BLaER1 (cell line): ENCODE results near the gene PLPP1.

Source experiments
- H3K27ac ChIP-seq: shearing (Covaris generic); formaldehyde crosslinking; 2 replicates; pipeline ENCODE4 v1.8.1; 2022
- H3K27me3 ChIP-seq: shearing (Covaris generic); formaldehyde crosslinking; 2 replicates; pipeline ENCODE4 v1.8.1; 2022
- H3K36me3 ChIP-seq: shearing (Covaris generic); formaldehyde crosslinking; 2 replicates; pipeline ENCODE4 v1.8.1; 2022
- H3K4me1 ChIP-seq: shearing (Covaris generic); formaldehyde crosslinking; 2 replicates; pipeline ENCODE4 v1.8.1; 2022
- H3K4me2 ChIP-seq: shearing (Covaris generic); formaldehyde crosslinking; 2 replicates; pipeline ENCODE4 v1.8.1; 2022
- H3K4me3 ChIP-seq: shearing (Covaris generic); formaldehyde crosslinking; 2 replicates; pipeline ENCODE4 v1.8.1; 2022
- H3K9ac ChIP-seq: shearing (Covaris generic); formaldehyde crosslinking; 2 replicates; pipeline ENCODE4 v1.8.1; 2022
- H3K9me3 ChIP-seq: shearing (Covaris generic); formaldehyde crosslinking; 2 replicates; pipeline ENCODE4 v1.8.1; 2022
- H4K20me1 ChIP-seq: shearing (Covaris generic); formaldehyde crosslinking; 2 replicates; pipeline ENCODE4 v1.8.1; 2022
- Cebpa-rat ChIP-seq: shearing (Covaris generic); IDR thresholded peaks from 2 replicates; pipeline ENCODE4 v1.8.1; 2022

Gene PLPP1

GRCh38 chr5:55406292-55406691 lies 128.5 kb downstream of the PLPP1 start:
- no peak for TF ChIP-seq Cebpa-rat
- Histone ChIP-seq H3K4me2 (no peak overlapping the region), H4K20me1 (peaks cover 5% of the 10 kb centered on the region; the same call in 1 of the 2 replicates), H3K27ac (no peak overlapping the region), H3K4me3 (no peak overlapping the region), H3K9me3 (no peaks in the 10 kb centered on the region), H3K4me1 (0 out of 2 replicates have a peak, but pooled peaks cover under 1% of the 10 kb centered on the region), H3K36me3 (peaks cover 78% of the 10 kb centered on the region), H3K9ac (no peak overlapping the region), H3K27me3 (no peaks in the 10 kb centered on the region)

GRCh38 chr5:55402199-55402598 lies 132.6 kb downstream of the PLPP1 start:
- Histone ChIP-seq H3K9me3 (no peaks in the 10 kb centered on the region), H3K4me3 (no peak overlapping the region), H3K4me1 (no peaks in the 10 kb centered on the region), H4K20me1 (peaks cover 5% of the 10 kb centered on the region; the same call in 1 of the 2 replicates), H3K4me2 (no peak overlapping the region), H3K27ac (no peak overlapping the region), H3K27me3 (no peaks in the 10 kb centered on the region), H3K9ac (no peak overlapping the region), H3K36me3 (peaks cover 93% of the 10 kb centered on the region)
- TF ChIP-seq Cebpa-rat = no peak

DNA sequence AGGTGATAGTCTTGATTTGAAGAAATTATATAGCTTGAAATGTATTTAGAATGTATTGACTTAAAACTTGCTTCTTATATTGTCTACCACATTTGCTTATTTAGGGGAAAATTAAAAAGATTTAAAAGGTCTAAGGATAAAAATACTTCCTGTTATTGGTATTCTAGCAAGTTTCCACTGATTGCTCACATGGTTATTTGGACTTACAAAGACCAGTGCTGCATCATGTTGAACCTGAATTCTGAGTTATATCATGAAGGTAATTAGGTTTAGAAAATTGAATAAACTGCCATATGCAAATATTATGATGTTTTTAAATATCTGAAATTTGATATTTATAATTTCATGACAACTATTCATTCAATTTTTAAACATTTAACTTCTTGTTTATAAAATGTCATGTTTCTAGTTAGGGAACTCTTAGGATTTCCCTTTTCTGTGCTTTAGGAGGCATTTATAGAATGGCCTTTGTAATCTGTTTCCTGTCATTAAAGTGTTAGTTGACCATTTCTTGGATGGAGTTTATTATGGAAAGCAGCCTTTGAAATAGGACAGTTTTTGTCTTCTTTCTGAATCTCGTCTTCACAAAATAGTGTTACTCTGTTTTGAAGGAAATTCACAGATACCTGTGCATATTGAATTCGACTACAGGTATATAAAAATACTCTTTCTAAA lies 141.1 kb downstream of the PLPP1 start:
- Histone ChIP-seq H3K27ac (no peak overlapping the region), H3K36me3 (peaks cover 82% of the 10 kb centered on the region)

GRCh38 chr5:55392669-55393068 lies 142.1 kb downstream of the PLPP1 start:
- no peaks in the 10 kb centered on the region for H4K20me1 ChIP-seq
- H3K4me2 ChIP-seq = no peak overlapping the region
- peaks cover 28% of the 10 kb centered on the region for H3K9me3 ChIP-seq
- H3K4me1 ChIP-seq = no peaks in the 10 kb centered on the region
- TF ChIP-seq Cebpa-rat = no peak
- no peak overlapping the region for H3K9ac ChIP-seq
- H3K4me3 ChIP-seq = no peak overlapping the region
- H3K27me3 ChIP-seq = no peaks in the 10 kb centered on the region
- H3K27ac ChIP-seq = no peak overlapping the region
- H3K36me3 ChIP-seq = peaks cover 85% of the 10 kb centered on the region

More for the DNA sequence above, 141.1 kb downstream of the PLPP1 start:
- Histone ChIP-seq H3K9ac (no peak overlapping the region), H4K20me1 (no peaks in the 10 kb centered on the region), H3K4me1 (no peaks in the 10 kb centered on the region), H3K27me3 (no peaks in the 10 kb centered on the region), H3K4me3 (no peak overlapping the region), H3K4me2 (no peak overlapping the region), H3K9me3 (peaks cover 28% of the 10 kb centered on the region)
- no peak for TF ChIP-seq Cebpa-rat

DNA sequence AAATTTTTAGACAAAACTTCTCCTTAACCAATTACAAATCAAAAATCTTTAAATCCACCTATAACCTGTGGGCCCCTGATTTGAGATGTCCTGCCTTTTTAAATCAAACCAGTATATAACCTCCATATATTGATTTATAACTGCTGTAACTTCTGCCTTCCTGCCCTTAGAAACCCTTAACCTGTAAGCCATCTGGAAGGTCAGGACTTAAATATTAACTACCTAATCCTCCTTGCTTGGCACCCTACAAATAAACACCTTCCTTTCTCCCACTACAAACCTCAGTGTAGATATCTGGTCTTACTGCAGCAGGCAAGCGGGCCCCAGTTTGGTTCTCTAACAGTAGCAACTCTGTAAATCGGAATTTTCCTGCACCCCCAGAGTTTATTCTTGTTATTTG lies 143.1 kb downstream of the PLPP1 start:
- H3K27me3 ChIP-seq = no peaks in the 10 kb centered on the region
- no peaks in the 10 kb centered on the region for H3K4me1 ChIP-seq
- peaks cover 76% of the 10 kb centered on the region for H3K36me3 ChIP-seq
- H3K4me3 ChIP-seq = no peak overlapping the region
- no peak overlapping the region for H3K4me2 ChIP-seq
- H3K9me3 ChIP-seq = peaks cover 28% of the 10 kb centered on the region
- H3K9ac ChIP-seq = no peak overlapping the region
- no peak overlapping the region for H3K27ac ChIP-seq
- H4K20me1 ChIP-seq = no peaks in the 10 kb centered on the region
- no peak for TF ChIP-seq Cebpa-rat

GRCh38 chr5:55387865-55388264 lies 146.9 kb downstream of the PLPP1 start:
- H3K4me1 ChIP-seq = no peaks in the 10 kb centered on the region
- H3K4me2 ChIP-seq = no peak overlapping the region
- no peaks in the 10 kb centered on the region for H4K20me1 ChIP-seq
- H3K27me3 ChIP-seq = no peaks in the 10 kb centered on the region
- H3K4me3 ChIP-seq = no peak overlapping the region
- H3K9me3 ChIP-seq = peaks cover 38% of the 10 kb centered on the region
- H3K27ac ChIP-seq = no peak overlapping the region
- no peak for TF ChIP-seq Cebpa-rat
- peaks cover 78% of the 10 kb centered on the region for H3K36me3 ChIP-seq
- no peak overlapping the region for H3K9ac ChIP-seq

DNA sequence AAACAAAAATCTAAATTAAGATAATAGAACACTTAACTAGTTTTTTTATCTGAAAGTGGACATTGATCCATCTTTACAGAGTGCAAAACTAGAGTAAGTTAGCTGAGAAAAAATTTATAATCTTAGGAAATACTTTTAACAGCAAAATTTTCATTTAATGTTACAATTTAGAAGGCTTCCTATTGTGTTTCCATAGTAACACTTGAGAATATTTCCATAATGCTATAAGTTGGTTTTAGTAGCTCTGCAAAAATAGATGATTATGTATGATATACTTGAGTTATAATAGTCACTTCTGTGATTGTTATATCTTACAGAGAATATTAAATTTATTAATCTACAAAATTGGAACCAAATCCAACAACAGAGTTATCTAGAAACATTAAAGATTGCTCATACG lies 148.4 kb downstream of the PLPP1 start:
- TF ChIP-seq Cebpa-rat = no peak
- H3K27me3 ChIP-seq = no peaks in the 10 kb centered on the region
- no peaks in the 10 kb centered on the region for H4K20me1 ChIP-seq
- peaks cover 28% of the 10 kb centered on the region for H3K9me3 ChIP-seq
- peaks cover 70% of the 10 kb centered on the region for H3K36me3 ChIP-seq
- no peak overlapping the region for H3K4me2 ChIP-seq
- no peak overlapping the region for H3K27ac ChIP-seq
- H3K4me1 ChIP-seq = no peaks in the 10 kb centered on the region
- no peak overlapping the region for H3K9ac ChIP-seq
- no peak overlapping the region for H3K4me3 ChIP-seq

GRCh38 chr5:55385846-55386245 lies 148.9 kb downstream of the PLPP1 start:
- TF ChIP-seq Cebpa-rat = no peak

GRCh38 chr5:55385227-55385626 lies 149.5 kb downstream of the PLPP1 start:
- Histone ChIP-seq H3K27me3 (no peaks in the 10 kb centered on the region), H3K4me1 (no peaks in the 10 kb centered on the region), H3K9me3 (peaks cover 21% of the 10 kb centered on the region), H3K27ac (no peak overlapping the region), H3K36me3 (peaks cover 64% of the 10 kb centered on the region), H4K20me1 (no peaks in the 10 kb centered on the region), H3K4me2 (no peak overlapping the region), H3K4me3 (no peak overlapping the region), H3K9ac (no peak overlapping the region)
- TF ChIP-seq Cebpa-rat = no peak

More at GRCh38 chr5:55385846-55386245, 148.9 kb downstream of the PLPP1 start:
- Histone ChIP-seq H3K27ac (no peak overlapping the region), H3K4me2 (no peak overlapping the region), H3K9me3 (peaks cover 23% of the 10 kb centered on the region), H3K9ac (no peak overlapping the region), H3K4me1 (no peaks in the 10 kb centered on the region), H3K27me3 (no peaks in the 10 kb centered on the region), H3K4me3 (no peak overlapping the region), H3K36me3 (peaks cover 65% of the 10 kb centered on the region), H4K20me1 (no peaks in the 10 kb centered on the region)

- Histone ChIP-seq H3K27me3 (no peaks in the 10 kb centered on the region), H3K9ac (no peak overlapping the region), H4K20me1 (no peaks in the 10 kb centered on the region), H3K4me1 (no peaks in the 10 kb centered on the region), H3K4me3 (no peak overlapping the region), H3K9me3 (peaks cover 17% of the 10 kb centered on the region), H3K27ac (no peak overlapping the region), H3K36me3 (peaks cover 65% of the 10 kb centered on the region), H3K4me2 (no peak overlapping the region)
- no peak for TF ChIP-seq Cebpa-rat
Measured at GRCh38 chr5:55384072-55384471, 150.7 kb downstream of the PLPP1 start.
